Posterior vena cava (tissue), 2 donors: Measurements from ENCODE around the gene XKRX. TPM values are rescaled to one million over a fixed set of nuclear protein-coding genes. Genes with fewer than 3 reads are reported as not detected.

Experiments
- DNase-seq: peaks from one replicate; pipeline ENCODE4 v3.0.0-alpha.2; 2020; ENCODE audit warnings: low spot score
- intact Hi-C, 2 donors: fragments of 100-400 bp; cut with DNase I; formaldehyde crosslinking; loops; one replicate each; pipeline versions ENCODE4 v1.14.1 to v1.14.2; 2022 to 2023
- long read RNA-seq, 2 donors: library from polyadenylated mRNA; unstranded; transcript quantifications; one replicate each; pipeline ENCODE4 v2.0.0, GENCODE V29; 2020 to 2021
- total RNA-seq, 2 donors: library from RNA; stranded (reverse); fragmentation: NEBNext Ultra II Directional; extraction: Animal tissue kit (Norgen Biotek cat#: 25700); gene quantifications; one replicate each; pipeline ENCODE4 v1.2.1, GENCODE V29; 2021
- donor health status: DM: yes; HTN: yes; CAD: no.
- donor health status: DM: yes; HTN: yes; CAD: no.

XKRX gene
- total RNA-seq: under 1 TPM; 0.14 TPM
- long read RNA-seq, donor 1: 0 reads
- long read RNA-seq, donor 2: 0 reads

DNA sequence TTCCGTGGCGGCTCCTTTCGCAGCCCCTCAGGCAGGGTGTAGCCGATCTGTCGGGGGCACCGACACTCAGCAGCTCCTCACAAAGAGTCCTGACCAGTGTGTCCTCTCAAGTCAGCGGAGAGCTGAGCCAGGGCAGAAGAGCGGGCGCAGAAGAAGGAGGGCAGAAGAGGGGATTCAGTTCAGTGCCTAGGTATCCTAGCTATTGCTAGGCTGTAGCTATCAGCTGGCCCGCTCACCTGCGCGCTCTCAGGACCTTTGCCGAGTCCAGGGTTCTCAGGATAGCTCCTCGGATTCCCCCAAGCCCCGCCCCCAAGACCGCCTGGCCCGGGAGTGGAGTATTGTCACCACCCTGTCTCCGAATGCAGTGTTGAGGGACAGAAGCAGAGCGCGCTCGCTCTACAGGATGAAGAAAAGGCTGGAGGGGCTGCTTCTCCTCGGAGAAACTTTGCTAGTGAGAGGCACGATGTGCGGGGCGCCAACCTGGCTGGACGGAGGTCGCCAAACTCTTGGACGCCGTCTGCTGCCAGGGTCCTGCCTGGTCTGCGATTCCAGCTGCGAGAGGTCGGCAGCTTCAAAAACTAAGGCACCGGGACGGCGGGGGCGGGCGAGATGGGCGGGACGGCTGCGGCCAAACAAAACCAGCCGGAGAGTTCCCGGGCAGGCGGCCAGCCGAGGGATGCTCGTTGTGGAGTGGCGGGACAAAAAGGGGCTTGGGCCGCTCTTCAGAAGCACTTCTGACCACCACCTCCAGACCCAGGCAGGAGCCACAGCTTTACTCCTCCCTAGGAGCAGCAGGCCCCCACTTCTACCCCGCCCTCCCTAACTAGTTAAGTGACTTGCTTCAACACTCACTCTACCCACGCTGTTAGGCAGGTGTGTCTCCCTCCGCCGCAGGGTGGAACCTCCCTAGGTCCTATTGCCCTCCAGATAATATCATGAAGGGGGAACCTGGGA is at the start of gene XKRX:
TSS of gene XKRX (minus strand) at position 258 of the 954 bp plus-strand sequence. CDS start 613 bp downstream, outside the sequence.
- DNase-seq: no peak
- intact Hi-C loops: no loop called here

- intact Hi-C loops: no loop called here
- no peak for DNase-seq
Observed at GRCh38 chrX:100976211-100976610, 47.5 kb upstream of the XKRX start.

DNA sequence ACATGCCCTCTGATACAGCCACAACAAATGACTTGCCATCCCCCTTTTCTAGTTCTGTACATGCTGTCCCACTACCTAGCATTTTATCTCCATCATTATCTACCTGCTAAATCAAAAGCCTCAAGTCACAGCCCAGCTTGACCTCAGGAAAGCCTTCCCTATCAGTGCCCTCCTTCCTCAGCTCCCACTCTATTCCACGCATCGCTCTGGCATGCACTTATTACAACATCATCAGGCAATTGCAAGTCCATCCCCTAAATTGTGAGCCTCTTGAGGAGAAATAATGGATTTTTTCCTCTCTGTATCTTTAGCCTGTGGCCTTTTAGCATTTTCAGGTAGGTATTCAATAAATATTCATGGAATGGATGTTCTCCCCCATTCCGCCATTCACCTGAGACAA is 46.5 kb upstream of the XKRX start:
- DNase-seq: no peak
- intact Hi-C loops: no loop called here

DNA sequence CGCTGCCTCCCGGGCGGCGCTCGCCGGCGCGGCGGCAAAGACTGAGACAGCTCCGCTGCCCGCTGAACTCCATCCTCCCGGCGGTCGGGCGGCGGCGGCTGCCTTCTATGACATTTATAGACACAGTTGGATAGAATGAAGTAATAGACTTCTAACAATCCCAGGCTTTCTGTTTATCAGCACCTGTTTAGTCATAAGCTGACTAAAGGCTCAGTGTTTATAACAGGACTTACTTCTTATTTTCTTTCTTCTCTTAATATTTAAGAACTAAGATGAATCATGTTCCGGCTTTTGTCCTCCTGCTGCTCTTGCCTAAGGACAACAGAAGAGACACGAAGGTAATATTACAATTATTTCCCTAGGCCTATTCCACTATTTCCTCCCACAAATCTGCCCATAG is 44.7 kb upstream of the XKRX start:
- no peak for DNase-seq
- intact Hi-C loops: no loop called here

- intact Hi-C loops: no loop called here
- no peak for DNase-seq
Observed at GRCh38 chrX:100969936-100970335, 41.2 kb upstream of the XKRX start.

DNA sequence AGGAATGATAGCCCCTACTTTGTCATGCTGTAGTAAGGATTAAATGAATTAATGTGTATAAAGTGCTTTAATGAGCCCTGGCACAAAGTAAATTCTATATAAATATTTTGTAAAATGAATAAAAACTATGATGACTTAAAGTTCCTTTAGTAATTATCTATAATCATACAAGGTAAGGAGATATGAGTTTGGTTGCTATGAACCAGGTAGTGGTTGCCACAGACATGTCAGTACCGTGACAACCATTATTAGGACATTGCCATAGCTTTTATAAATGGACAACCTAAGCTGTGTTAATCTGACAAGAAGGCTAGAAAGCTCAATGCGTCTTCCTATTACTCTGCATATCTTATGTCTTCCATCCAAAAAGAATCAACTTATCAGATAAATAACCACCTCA is 40.7 kb upstream of the XKRX start, which contains the start of gene ARL13A:
TSS of gene ARL13A (plus strand) at position 301 of the 400 bp plus-strand sequence. CDS start 3,982 bp downstream, outside the sequence.
- DNase-seq: no peak
- intact Hi-C loops: no loop called here

DNA sequence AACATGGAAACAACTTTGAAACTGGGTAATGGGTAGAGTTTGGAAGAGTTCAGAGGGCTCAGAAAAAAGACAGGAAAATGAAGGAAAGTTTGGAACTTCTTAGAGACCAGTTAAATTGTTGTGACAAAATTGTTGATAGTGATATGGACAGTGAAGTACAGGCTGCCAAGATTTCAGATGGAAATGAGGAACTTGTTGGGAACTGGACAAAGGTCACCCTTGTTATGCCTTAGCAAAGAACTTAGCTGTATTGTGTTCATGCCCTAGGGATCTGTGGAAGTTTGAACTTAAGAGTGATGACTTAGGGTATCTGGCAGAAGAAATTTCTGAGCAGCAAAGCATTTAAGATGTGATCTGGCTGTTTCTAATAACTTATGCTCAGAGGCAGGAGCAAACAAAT is 35.6 kb upstream of the XKRX start:
- no peak for DNase-seq
- intact Hi-C loops: no loop called here

- intact Hi-C loops: no loop called here
- no peak for DNase-seq
Observed at GRCh38 chrX:100962811-100963210, 34.1 kb upstream of the XKRX start.

DNA sequence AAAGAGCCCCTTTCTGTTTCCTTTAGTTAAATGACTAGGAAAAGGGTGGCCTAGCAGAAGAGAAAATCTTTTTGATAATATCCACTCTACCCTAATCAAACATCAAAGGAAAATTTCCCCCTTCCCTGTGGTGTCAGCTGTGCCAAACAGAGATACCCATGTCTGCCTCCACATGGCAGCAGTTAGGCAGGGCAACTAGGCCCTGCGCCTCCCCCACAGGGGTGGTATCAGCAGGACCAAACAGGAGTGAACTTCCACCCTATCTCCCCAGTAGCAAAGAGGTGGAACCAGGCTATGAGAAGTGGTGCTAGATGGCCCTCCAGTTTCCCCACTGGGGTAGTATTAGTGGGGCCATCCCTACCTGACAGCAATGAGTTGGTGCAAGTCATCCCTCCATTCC is 19.8 kb upstream of the XKRX start:
- DNase-seq: no peak
- intact Hi-C loops: no loop called here

DNA sequence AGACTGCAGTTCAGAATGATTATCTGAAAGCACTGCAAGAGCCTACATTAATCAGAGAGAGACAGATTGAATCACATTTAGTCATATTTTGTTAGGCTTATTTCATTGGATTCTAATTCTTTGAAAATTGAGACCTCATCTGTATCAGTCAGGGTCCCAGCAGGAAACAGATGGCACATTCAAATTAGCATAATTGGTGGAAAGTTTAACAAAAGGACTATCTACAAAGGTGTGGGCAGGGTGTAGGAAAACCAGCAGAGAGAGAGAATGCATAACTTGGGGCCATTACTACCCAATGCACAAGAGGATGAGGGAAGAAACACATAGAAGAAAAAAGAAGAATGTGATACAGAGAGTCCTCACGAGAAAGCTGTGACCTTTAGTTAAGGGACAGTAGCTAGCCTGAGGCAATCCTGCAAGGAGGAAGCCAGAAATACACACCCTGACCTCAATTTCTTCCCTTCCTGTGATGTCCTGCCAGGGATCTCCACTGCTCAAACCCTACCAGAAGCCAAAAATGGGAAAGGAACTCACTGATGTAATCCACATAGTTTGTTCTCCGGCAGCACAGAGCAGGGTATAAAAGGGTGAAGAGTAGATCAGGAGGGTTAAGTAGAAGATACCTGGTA is 17.7 kb upstream of the XKRX start:
- intact Hi-C loops: no loop called here
- no peak for DNase-seq

DNA sequence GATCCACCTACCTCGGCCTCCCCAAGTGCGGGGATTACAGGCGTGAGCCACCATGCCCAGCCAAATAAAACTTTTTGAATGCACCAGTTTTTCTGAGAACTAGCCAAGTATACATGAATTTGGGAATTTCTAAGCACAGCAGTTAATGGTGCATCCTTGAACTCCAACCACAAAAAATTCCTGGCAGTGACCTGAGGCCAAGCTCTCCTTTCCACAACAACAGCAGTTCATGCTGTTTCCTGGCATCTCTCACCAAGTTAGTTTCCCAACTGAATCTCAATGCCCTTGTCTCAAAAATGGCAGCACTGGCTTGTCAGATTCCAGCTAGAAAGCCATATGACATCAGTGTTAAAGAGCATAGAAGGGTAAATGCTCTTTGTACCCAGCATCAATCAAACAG is 15.9 kb upstream of the XKRX start:
- intact Hi-C loops: no loop called here
- DNase-seq: no peak

DNA sequence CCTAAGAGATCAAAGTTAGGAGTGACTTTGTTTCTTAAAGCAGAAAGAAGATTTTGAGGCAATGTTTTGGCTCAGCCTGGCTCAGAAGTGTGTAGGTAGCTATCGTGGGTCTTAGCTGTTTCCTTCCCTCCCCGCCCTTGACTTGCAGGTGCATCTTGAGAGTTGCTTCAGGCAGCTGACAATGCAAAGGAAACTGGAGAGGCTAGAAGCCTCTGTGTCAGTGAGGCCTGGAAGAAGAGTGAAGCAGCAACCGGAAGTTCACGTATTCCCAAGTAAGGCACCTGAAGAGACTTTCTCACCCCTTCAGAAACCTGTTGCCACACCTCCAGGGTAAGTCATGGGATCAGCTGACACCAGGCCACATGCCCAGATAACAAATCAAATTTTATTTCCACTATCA is 10.6 kb upstream of the XKRX start:
- no peak for DNase-seq
- intact Hi-C loops: no loop called here

- intact Hi-C loops: no loop called here
- DNase-seq: no peak
Observed at GRCh38 chrX:100935767-100936166, 7.0 kb upstream of the XKRX start.

DNA sequence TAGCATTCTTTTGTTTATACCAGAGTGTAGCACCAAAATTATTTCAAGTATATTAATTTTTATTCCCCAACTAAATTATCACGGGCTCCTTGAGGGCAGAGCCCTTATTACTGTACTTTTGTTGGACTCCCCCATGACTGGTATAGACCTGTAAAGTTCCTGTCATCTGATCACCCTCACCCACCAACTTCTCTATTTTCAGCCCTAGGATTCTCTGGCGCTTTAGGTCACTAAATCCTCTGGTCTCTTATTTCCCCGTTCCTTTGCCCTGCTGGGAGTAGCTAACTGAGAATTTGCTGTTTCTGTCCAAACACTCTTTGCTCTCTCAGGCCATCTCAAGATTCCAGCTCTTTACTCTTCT is 3.2 kb upstream of the XKRX start:
- DNase-seq: no peak
- intact Hi-C loops: no loop called here

GRCh38 chrX:100931218-100931924 is 2.7 kb upstream of the XKRX start:
- no peak for DNase-seq
- intact Hi-C loops: no loop called here

- no peak for DNase-seq
- intact Hi-C loops: no loop called here
Observed at GRCh38 chrX:100926453-100926852, 2.3 kb downstream of the XKRX start.

DNA sequence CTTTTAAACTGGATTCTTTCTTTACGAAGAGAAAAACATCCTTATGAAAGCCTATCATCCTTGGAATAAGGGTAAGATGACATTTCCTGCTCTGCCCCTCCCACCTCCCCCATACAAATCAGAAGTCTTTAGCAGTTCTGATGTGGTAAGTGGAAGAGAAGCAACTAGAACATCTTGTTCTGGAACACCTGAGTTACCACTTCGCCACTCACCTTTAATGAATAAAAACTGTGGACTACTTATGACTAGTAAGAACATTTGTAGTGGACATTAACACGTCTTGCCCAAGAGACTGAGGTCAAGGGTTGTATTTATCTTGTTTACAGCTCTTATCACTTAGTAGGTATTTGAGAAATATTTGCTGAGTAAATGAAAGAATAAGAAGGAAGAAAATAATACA is 4.3 kb downstream of the XKRX start:
- intact Hi-C loops: no loop called here

GRCh38 chrX:100915562-100915961 is 13.2 kb downstream of the XKRX start:
- intact Hi-C loops: no loop called here
- no peak for DNase-seq

More for the DNA sequence above, 4.3 kb downstream of the XKRX start:
- DNase-seq: no peak

DNA sequence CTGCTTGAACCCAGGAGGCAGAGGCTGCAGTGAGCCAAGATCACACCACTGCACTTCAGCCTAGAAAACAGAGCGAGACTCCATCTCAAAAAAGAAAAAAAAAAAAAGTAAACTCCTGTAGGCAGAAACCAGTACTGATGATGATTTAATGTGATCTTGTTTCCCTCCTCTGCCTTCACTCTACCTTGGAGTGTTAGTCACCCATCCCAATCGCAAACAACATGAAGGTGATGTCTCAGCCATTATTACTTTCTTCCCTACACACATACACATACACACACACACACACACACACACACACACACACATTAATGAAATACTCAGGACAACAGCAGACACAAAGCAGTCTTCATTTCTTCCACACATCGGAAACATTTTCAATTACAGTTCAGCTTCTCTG is 15.6 kb downstream of the XKRX start:
- no peak for DNase-seq
- intact Hi-C loops: no loop called here

DNA sequence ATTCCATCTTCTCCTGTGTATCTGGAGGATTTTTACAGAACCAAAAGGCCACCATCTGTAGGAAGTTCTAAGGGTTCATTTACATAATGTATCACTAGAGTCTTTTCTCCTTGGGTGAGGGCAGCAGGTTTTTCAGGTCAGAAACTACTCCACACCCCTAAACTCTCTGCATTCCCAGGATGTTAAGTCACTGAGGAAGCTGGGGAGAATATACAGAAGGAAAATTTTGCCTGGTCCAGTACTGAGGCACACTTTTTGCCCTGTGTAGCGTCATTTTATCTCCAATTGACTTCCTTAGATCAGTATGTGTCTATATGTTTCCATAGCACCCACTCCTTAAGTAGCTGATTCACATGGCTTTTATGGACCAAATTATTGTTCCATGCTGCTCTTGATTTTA is 17.0 kb downstream of the XKRX start:
- intact Hi-C loops: no loop called here
- no peak for DNase-seq
